Sciatic nerve (tissue), 2 donors: ENCODE results near the gene MAP4K4. TPM values are rescaled to one million over a fixed set of nuclear protein-coding genes. Genes with fewer than 3 reads are reported as not detected.

Experiments
- ATAC-seq: fragments of 200-7000 bp; cut with Tn5 transposase; one replicate; pipeline ENCODE4 v1.9.1; 2020; ENCODE audit warnings: mild to moderate bottlenecking, moderate library complexity
- DNase-seq: peaks from one replicate; pipeline ENCODE4 v3.0.0-alpha.2; 2020; ENCODE audit warnings: low spot score
- intact Hi-C: fragments of 100-400 bp; cut with DNase I; formaldehyde crosslinking; loops from one replicate; pipeline ENCODE4 v1.14.2; 2022
- total RNA-seq: library from RNA; stranded (reverse); fragmentation: NEBNext Ultra II Directional; extraction: Animal tissue kit (Norgen Biotek cat#: 25700); gene quantifications from one replicate; pipeline ENCODE4 v1.2.1, GENCODE V29; 2021
- donor health status: DM: no; HTN: no; CAD: no.
- donor health status: DM: no; HTN: no; CAD: no.

MAP4K4 gene
- total RNA-seq, 1 donor from 2014 or later: 140 TPM

DNA sequence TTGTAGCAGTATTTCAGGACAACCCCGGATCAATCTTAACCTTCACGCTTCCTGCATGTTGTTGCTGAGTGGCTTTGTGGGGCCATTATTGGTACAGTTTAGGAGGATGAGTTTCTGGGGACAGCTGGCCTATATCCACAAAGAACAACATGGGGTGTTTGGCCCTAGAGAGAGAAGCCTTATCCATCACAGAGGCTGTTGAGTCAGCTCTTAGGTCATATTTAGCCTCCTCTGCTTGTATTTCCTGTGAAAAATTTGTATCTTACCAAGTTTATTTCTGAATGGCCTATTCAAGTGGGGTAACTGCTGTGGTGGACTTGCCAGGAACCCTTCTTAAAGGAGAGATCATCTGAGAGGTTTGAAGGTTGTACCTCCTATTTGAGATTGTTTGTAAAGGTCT, 77.6 kb downstream of the MAP4K4 start:
- ATAC-seq (no peak), DNase-seq (no peak)
- intact Hi-C loops: no loop called here

DNA sequence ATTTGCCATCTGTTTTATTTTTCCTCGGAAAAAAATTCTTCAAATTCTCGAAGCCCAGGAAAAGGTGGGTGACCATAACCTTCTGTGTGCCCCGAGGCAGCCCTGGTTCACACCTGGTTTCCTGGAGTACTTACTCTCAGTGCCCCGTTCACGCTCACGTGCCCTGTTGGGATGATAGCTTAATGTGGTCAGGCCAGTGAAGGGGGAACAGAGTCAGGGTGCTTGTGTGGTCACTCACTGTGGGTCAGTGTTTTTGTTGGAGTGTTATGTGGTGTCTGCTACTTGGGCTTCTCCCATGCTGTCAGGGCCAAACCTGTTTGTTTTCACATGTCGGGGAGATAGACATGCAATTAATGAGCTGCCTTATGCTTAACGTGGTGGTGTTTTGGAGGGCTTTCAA, 78.1 kb downstream of the MAP4K4 start:
- DNase-seq: no peak
- intact Hi-C loops: no loop called here
- ATAC-seq: no peak

DNA sequence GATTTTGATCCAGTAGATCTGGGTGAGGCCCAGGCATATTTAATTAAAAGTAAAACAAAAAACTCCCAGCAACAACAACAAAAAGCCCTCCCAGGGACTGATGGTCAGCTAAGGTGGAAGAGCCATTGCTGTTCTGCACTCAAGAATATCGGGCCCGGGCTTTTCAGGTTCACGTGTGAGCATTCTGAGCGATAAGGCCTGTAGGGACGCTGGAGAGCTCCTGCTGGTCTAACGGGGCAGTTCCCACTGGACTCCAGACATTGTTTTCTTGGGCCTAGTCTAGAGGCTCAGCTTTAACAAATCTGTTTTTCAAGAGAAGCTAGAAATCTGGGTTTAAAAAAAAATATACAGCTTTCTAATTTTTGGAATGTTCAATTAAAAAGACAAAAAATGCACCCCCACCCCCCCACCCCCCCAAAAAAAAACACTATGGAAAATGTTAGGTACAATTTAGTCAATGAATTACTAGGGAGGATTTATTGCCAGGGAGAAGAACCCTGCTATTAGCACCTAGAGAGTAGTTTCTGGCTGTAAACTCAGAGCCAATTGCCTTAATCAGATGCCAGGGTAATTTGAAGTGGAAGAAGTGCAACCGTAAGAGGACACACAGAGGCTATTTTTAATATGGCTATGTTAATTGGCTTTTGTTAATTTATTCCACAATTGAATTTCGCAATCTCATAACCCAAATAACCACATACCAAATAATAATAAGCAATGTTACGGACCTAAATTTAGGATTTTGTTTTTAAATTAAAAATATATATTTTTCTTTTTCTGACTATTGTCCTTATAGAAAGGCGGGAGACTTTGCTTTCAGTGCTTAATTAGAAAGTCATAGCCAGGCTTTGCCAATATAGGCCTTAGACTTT, 78.9 kb downstream of the MAP4K4 start:
- peak; percentile 65 for ATAC-seq
- intact Hi-C loops: no loop called here
- DNase-seq: no peak

DNA sequence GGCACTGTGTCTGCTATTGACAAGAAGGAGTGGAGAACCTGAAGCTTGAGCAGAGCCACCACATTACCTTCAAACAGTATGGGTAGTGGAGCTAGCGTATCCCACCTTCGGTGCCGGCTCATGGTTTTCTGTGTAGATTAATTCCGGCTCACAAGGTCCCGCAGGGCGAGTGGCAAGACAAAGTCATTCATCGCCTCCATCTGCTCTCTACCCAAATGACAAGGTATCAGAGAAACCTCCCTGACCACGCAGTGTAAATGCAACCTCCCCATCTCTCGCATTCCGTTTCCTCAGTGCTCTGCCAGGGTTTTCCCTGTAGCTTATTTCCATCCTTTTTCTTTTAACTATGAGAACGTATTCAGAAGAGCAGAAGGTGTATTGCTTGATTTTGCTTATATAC, 79.8 kb downstream of the MAP4K4 start:
- ATAC-seq: no peak
- intact Hi-C loops: no loop called here
- DNase-seq: no peak

DNA sequence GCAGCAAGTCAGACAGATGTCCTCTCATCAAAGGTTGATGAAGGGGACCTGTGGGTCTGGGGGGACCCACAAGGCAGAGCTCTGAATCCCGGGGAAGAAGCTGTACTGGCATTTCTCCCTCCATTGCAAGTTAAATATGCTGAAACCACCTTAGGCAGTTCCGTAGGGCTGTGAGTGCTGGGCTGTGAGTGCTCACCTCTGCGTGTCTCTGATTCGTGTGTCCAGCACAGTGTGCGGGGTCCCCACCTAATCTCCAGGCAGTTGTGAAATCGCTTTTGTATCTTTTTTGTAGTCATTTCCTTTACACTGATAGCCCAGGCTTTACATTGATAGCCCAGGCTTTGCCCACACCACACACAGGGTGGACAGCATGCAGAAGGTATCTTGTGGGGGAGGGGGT, 80.6 kb downstream of the MAP4K4 start:
- intact Hi-C loops: no loop called here
- ATAC-seq (no peak), DNase-seq (no peak)

DNA sequence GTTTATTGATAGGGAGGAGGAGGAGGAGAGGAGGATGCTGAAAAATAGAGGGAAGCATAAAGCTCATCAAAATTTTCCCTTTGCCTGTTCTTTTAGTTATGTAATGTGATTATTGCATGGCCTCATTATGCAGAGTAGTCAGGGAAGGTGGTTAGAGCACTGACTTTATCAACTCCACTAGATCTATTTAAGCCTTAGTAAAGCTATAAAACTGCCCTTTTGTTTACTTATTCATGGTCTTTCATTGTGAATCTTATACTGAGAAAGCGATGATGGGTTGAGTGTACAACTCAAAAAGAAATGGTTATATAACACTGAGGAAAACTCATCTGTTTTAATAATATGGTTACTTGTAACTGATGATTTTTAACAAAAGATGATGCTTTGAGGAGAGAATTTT, 81.7 kb downstream of the MAP4K4 start:
- no peak for DNase-seq
- intact Hi-C loops: no loop called here
- ATAC-seq: no peak

DNA sequence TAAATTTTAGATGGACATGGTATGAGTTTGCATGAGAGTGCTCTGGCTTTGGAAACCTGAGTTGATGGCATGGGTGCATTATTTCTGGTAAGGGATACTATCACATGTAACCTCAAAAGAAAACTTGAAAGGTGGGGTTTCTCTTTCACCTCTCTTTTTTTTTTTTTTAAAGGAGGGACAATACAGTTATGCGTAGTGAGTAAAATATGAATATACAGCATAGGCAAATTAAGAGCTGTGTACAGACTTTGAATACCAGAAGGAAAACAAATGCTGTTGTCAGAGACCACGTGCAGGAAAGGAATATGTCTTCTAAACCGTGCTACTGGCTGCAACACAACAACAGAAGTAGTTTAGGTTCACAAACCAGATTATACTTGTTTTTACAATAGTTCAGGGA, 82.1 kb downstream of the MAP4K4 start:
- DNase-seq: no peak
- ATAC-seq: no peak
- intact Hi-C loops: no loop called here

DNA sequence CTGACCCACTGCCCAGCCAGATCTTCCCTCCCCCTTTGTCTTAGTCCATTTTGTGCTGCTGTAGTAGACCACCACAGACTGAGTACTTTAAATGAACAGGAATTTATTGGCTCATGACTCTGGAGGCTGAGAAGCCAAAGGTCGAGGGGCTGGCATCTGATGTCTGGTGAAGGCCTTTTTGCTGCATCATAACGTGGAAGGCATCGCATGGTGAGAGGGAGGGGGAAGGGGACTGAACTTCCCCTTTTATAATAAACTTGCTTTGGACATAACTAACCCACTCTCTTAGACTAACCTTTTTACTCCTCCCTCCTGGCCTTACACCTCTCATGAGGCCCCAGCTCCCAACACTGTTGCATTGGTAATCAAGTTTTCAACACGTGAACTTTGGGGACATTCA, 83.8 kb downstream of the MAP4K4 start:
- intact Hi-C loops: no loop called here
- no peak for DNase-seq
- peak; percentile 39 for ATAC-seq

DNA sequence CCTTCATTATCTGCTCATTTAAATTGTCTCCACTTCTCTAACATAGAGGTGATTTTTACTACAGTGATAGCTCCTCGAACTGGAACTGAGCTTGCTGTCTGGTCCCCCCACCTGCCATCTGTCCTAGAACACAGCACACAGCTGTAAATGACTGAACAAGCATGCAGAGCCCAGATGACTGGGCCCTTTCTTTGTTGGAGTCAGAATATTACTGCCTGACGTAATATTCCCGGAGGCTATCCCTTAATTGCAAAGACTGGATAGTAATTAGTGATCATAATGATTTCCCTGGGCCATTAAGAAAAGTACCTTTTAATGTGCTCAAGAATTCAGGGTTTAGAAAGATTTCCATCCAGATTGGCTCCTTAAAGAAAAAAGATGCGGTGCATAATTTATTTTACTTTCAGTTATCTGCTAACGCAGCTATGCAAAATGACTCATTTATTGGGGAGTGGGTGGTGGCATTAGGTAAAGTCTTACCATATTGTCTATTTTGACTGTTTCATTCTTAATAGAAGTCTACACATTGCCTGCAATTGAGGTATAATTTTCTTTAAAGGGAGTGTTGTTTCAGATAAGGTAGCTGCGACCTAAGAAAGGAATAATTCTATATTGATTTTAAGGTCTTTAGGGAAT, 84.4 kb downstream of the MAP4K4 start:
- peak; percentile 17 for ATAC-seq
- intact Hi-C loops: no loop called here
- no peak for DNase-seq

DNA sequence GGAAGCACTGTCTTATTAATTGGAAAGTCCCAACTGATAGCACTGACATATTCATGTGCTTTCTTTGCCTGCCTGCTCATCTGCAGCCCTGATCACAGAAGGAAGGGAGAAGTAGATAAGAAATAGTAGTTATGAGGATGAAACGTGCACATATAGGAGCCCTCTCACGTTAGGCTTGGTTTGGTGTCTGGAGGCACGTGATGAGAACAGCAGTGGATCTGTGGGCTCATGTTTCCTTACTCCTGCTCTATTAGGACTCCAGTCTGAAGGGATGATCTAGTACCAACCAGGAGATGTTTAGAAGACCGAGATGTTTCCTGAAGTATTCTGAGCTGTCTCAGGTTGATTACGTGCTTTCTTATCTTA, 84.9 kb downstream of the MAP4K4 start:
- ATAC-seq (no peak), DNase-seq (no peak)
- intact Hi-C loops: no loop called here

DNA sequence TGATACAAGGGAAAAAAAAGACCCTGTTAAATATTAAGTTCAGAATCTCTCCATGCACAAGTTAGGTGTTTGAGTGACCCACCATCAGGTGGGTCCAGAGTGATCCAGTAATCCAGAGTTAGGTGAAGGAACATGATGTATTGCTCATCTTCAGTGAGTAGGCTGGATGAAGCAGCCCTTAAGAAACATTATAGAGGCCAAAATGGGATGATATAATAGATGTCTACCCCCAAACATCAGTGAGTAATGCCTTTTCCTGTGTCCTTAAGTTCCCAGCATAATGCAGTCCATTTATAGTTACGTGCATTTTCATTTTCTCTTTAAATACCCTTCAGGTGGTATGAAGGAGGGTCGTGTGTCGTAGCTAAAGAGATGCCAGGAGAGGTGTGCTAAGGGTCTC, 89.6 kb downstream of the MAP4K4 start:
- intact Hi-C loops: no loop called here
- DNase-seq: no peak
- no peak for ATAC-seq

DNA sequence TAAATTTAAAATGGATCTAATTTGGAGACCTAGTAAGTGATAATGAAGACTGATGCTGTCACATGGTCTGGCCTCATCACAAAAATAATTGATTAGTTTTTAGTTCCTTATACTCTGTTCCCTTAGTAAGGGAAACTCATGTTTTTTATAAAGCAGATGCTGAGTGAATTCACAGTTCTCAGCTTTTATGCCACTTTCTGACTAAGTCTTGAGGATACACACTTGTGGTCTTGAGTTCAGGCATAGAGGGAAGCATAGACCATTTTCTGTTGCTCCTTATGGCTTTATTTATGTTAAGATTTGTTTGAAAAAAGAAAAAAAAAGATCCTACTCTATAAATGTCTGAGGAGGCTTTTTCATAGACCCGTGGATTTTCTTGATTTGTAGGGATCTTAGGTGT, 91.1 kb downstream of the MAP4K4 start:
- ATAC-seq: no peak
- intact Hi-C loops: no loop called here
- DNase-seq: no peak

DNA sequence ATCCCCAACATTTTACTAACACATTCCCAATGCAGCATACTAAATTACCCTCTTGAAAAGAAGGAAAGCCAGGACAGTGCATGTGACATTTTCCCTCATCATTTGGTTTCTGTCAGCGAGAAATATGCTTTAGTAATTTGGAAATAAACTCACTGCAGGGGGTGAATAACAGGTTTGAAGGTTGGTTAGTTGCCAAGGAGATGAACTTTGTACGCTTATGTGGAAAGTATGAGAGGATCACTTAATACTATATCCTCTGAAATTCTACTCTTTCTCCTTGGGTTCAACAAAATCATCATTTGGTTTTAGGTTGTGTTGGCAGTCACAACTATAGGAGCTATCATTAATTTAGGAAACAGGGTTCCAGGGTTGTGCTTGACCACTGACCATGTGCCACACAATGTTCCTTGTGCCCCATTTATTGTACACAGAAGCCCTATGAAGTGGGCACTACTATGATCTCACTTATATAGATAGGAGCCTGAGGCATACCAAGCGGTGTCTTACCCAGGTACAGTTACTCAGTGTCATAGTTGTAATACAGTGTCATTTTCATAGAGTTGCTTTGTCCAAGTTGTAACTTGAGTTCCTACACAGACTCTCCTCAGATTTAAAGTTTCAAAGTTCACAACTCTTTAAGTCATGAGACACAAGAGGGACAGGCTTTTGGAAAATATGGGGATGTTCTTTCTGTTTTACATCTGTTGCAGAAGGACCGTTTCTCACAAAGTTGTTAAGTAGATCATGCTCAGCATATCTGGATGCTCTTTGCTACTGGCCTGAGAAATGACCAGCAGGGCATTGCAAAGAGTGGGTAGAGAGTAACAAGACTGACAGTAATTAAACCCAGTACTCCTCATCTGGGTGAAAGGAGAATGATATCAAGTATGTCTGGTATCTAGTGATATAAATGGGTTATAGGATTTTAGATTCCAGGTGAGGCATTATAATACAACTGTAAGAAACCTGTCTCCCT, 91.8 kb downstream of the MAP4K4 start:
- DNase-seq (no peak), ATAC-seq (no peak)
- intact Hi-C loops: no loop called here

DNA sequence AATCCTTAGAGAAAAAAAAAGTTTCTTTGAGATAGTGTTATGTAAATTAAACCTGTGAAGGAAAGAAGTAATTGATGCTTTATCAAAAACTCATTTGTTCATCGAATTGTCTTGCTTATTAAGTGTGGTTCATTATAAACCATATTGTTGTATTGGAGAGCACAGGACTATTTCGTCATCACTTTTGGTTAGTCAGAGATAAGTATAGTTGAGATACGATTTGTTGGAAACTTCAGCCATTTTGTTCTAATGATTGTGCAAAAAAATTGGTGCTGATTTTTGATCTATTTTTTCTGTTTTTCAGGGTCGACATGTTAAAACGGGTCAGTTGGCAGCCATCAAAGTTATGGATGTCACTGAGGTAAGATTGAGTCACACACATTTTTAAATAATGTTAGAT, 92.9 kb downstream of the MAP4K4 start:
- intact Hi-C loops: no loop called here
- DNase-seq (no peak), ATAC-seq (peak; percentile 39)

DNA sequence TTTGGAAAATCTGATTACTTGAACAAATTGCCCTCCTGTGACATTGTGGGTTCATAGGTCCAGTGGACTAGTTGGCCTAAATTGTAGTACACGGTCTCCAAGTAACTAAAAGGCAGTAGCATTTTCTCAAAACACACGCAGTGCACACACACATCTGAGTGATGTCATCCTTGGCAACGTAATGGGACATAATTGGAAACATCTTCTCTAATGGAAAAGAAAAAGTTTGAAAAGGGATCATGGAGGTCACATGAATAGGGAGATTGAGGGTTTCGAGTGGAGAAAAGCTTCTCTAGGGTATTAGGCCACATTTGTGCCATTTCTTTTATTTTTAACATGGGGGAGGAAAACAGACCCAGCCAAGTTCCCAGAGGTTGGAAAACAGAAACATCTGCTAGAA, 93.3 kb downstream of the MAP4K4 start:
- intact Hi-C loops: no loop called here
- DNase-seq: no peak
- peak; percentile 94 for ATAC-seq

DNA sequence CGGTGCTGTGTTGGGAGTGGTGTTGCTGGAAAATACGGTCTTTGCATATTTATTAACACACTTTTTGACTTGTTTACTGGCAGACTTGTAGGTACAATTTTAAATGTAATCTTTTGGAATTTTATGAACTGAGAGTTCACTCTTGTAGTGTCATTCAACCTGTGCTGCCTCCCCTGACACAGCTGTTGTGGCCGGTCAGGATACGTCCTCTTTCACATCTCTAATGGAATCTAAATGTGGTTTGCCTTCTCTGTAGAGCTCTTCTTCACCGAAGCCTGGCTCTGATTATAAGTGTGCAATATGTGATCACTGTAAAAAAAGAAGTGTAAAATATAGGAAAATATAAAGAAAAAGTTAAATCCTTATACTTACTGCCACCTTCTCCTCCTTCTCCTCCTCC, 94.7 kb downstream of the MAP4K4 start:
- intact Hi-C loops: no loop called here
- DNase-seq (no peak), ATAC-seq (no peak)

DNA sequence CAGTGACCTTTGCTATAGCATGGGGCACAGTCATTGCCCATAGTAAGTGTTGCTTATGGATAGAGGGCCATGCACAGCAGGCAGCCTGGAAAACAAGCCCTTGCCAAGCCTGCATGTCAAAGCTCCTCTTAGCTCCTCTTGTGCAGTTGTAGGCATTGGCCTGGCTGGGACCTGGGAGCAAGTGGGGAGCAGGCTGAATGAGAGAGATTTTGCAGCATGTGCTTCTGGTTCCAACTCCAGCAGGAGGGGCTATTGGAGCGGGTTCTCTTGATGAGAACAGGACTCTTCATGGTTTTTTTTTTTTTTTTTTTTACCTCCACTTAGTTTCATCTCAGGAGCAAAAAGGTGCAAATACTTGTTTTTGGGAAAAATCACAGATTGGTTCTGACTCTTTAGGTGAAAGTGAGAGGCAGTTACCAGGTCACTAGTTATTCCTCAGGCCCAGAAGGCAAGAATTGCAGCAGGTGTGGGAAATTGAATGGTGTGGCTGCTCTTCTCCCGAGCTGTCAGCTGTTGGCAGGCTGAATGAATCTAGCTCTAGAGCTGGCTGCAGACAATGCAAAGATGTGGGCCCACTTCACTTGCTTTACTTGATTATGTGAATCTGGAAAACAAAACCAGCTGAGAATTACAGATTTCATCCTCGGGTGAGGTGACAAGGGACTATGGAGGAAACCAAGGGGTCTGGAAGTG, 95.9 kb downstream of the MAP4K4 start:
- ATAC-seq: no peak
- intact Hi-C loops: no loop called here
- no peak for DNase-seq

DNA sequence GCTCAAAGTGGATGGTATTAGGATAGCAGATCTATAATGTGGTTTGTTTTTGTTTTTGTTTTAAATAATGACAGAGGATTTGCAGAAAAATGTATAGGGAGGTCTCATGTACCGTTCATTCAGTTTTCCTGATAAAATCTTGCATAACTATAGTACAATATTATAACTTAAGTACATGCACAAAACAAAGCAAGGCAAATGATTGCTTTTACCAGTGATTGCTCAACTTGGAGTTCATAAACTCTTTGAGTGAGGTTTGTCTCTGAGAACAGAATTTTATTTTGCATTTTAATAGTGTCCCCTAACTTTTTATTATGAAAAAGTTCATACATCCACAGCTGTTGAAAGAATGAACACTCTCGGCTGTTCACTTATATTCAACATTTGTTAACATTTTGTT, 96.6 kb downstream of the MAP4K4 start:
- intact Hi-C loops: no loop called here
- ATAC-seq (no peak), DNase-seq (no peak)

DNA sequence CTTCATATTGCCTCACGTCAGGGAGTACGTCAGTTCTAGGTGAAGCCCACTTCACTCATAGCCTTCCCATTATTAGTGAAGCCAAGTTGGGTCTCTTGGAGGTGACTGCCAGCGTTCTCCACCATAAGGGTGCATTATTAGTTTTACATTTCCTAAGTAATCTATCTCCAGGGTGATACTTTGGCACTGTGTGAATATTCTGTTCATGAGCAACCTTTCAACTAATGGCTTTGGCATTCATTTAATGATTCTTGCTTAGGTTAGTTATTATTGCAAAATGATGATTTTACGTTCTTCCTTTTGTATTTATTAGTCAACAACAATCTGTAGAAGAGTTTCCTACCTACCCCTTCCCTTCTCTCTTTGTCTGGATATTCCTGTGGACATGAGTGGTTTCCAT, 97.5 kb downstream of the MAP4K4 start:
- ATAC-seq: no peak
- intact Hi-C loops: no loop called here
- no peak for DNase-seq
